Measurements from ENCODE around the gene TMEM59L. TPM values are rescaled to one million over a fixed set of nuclear protein-coding genes. Genes with fewer than 3 reads are reported as not detected.

The TMEM59L gene
- total and polyA plus RNA-seq, 2 experiments from 2014 or later: 1.5 to 9.1 TPM

GRCh38 chr19:18659281-18660050, 46.8 kb downstream of the TMEM59L start:
- Histone ChIP-seq H3K4me1 (ENCODE audit: insufficient read depth) (peaks cover 13% of the 10 kb centered on the region), H3K36me3 (replicated peaks; ENCODE audit: insufficient read depth, low read depth) (no peaks in the 10 kb centered on the region), H3K4me2 (no peak overlapping the region), H2AFZ (no peak overlapping the region), H4K20me1 (ENCODE audit: insufficient read depth, poor library complexity, severe bottlenecking) (no peaks in the 10 kb centered on the region), H3K9me2 (replicated peaks; ENCODE audit: insufficient read depth) (no peaks in the 10 kb centered on the region), H3K27ac (no peak overlapping the region), H3K79me2 (no peaks in the 10 kb centered on the region), H3K27me3 (no peaks in the 10 kb centered on the region), H3K4me3 (no peak overlapping the region), H3K9me3 (ENCODE audit: low read depth) (no peaks in the 10 kb centered on the region)
- no peak for DNase-seq (ENCODE audit: low spot score)
- TF ChIP-seq CTCF (IDR thresholded peaks at IDR 0.05; ENCODE audit: poor library complexity): no peak
- 78% methylated on average over 30 of the region's 30 CpGs for WGBS (ENCODE audit: low lambda C conversion rate, missing lambda C conversion rate)

- H3K4me2 ChIP-seq: no peak overlapping the region
Measured at GRCh38 chr19:18660051-18660910, 47.6 kb downstream of the TMEM59L start.

GRCh38 chr19:18660939-18661670, 48.4 kb downstream of the TMEM59L start:
- no peak for TF ChIP-seq EZH2 (IDR thresholded peaks at IDR 0.05; ENCODE audit: borderline replicate concordance)
- no peak for TF ChIP-seq CTCF (IDR thresholded peaks at IDR 0.05; ENCODE audit: poor library complexity)
- no peak for TF ChIP-seq EZH2phosphoT487 (IDR thresholded peaks at IDR 0.05; ENCODE audit: low read depth, severe bottlenecking, unreplicated experiment)
- peaks cover 13% of the 10 kb centered on the region for H3K4me1 ChIP-seq (ENCODE audit: insufficient read depth)
- no peak for DNase-seq (ENCODE audit: low spot score)
- no peaks in the 10 kb centered on the region for H4K20me1 ChIP-seq (ENCODE audit: insufficient read depth, poor library complexity, severe bottlenecking)
- no peak overlapping the region for H3K27ac ChIP-seq
- no peaks in the 10 kb centered on the region for H3K79me2 ChIP-seq
- WGBS (ENCODE audit: low lambda C conversion rate, missing lambda C conversion rate): 91% methylated on average over 10 of the region's 10 CpGs
- no peaks in the 10 kb centered on the region for H3K9me2 ChIP-seq (replicated peaks; ENCODE audit: insufficient read depth)
- no peak overlapping the region for H3K4me3 ChIP-seq
- no peak overlapping the region for H2AFZ ChIP-seq
- H3K36me3 ChIP-seq (replicated peaks; ENCODE audit: insufficient read depth, low read depth): no peaks in the 10 kb centered on the region
- no peaks in the 10 kb centered on the region for H3K9me3 ChIP-seq (ENCODE audit: low read depth)
- H3K4me2 ChIP-seq: no peak overlapping the region
- H3K27me3 ChIP-seq: no peaks in the 10 kb centered on the region

More at GRCh38 chr19:18660051-18660910, 47.6 kb downstream of the TMEM59L start:
- no peaks in the 10 kb centered on the region for H3K9me2 ChIP-seq (replicated peaks; ENCODE audit: insufficient read depth)
- WGBS (ENCODE audit: low lambda C conversion rate, missing lambda C conversion rate): 86% methylated on average over 30 of the region's 37 CpGs
- no peaks in the 10 kb centered on the region for H3K27me3 ChIP-seq
- no peak for DNase-seq (ENCODE audit: low spot score)
- no peak overlapping the region for H3K27ac ChIP-seq
- no peak overlapping the region for H2AFZ ChIP-seq
- no peaks in the 10 kb centered on the region for H3K79me2 ChIP-seq
- no peaks in the 10 kb centered on the region for H3K9me3 ChIP-seq (ENCODE audit: low read depth)
- H4K20me1 ChIP-seq (ENCODE audit: insufficient read depth, poor library complexity, severe bottlenecking): no peaks in the 10 kb centered on the region
- TF ChIP-seq EZH2 (IDR thresholded peaks at IDR 0.05; ENCODE audit: borderline replicate concordance) (no peak), EZH2phosphoT487 (IDR thresholded peaks at IDR 0.05; ENCODE audit: low read depth, severe bottlenecking, unreplicated experiment) (no peak), CTCF (IDR thresholded peaks at IDR 0.05; ENCODE audit: poor library complexity) (no peak)
- no peak overlapping the region for H3K4me3 ChIP-seq
- H3K36me3 ChIP-seq (replicated peaks; ENCODE audit: insufficient read depth, low read depth): no peaks in the 10 kb centered on the region
- peaks cover 13% of the 10 kb centered on the region for H3K4me1 ChIP-seq (ENCODE audit: insufficient read depth)
